Measurements from ENCODE around the gene GRWD1.

DNA sequence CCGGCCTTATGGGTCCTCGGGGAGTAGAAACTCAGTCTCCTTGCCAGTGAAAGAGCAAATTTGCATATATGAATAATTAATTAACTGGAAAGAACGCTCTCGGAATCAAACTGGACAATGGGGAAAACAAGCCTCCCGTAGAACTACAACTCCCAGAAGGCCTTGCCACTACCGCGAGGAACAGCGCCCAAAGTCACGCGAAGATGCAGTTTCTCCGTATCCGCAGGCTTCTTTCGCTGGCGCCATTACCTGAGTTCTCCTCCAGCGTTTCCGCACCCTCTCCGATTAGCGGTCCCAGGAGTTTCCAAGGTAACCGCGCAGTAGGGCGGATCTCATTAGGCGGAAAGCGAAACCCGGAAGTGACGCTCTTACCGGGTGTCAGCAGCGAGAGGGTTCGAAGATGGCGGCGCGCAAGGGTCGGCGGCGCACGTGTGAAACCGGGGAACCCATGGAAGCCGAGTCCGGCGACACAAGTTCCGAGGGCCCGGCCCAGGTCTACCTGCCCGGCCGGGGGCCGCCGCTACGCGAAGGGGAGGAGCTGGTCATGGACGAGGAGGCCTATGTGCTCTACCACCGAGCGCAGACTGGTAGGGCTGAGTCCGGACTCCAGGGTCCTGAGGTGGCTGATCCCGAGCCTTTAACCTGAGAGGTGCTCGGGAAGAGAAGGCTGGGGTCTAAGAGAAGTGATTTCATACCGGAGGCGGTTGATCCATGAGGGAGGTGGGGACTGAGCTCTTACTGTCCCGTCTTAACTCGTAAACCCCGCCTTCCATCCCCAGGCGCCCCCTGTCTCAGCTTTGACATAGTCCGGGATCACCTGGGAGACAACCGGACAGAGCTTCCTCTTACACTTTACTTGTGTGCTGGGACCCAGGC, at the start of gene GRWD1:
- TF ChIP-seq POLR2A (IDR thresholded peaks at IDR 0.05), result peak; percentile 46
- TF ChIP-seq, protein P1, sequence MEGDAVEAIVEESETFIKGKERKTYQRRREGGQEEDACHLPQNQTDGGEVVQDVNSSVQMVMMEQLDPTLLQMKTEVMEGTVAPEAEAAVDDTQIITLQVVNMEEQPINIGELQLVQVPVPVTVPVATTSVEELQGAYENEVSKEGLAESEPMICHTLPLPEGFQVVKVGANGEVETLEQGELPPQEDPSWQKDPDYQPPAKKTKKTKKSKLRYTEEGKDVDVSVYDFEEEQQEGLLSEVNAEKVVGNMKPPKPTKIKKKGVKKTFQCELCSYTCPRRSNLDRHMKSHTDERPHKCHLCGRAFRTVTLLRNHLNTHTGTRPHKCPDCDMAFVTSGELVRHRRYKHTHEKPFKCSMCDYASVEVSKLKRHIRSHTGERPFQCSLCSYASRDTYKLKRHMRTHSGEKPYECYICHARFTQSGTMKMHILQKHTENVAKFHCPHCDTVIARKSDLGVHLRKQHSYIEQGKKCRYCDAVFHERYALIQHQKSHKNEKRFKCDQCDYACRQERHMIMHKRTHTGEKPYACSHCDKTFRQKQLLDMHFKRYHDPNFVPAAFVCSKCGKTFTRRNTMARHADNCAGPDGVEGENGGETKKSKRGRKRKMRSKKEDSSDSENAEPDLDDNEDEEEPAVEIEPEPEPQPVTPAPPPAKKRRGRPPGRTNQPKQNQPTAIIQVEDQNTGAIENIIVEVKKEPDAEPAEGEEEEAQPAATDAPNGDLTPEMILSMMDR (IDR thresholded peaks at IDR 0.05), result no peak
